ENCODE measurements around the gene CUX1. TPM values are rescaled to one million over a fixed set of nuclear protein-coding genes. Genes with fewer than 3 reads are reported as not detected.

The CUX1 gene
- total RNA-seq, 1 experiment from 2014 or later = 39.6 TPM

DNA sequence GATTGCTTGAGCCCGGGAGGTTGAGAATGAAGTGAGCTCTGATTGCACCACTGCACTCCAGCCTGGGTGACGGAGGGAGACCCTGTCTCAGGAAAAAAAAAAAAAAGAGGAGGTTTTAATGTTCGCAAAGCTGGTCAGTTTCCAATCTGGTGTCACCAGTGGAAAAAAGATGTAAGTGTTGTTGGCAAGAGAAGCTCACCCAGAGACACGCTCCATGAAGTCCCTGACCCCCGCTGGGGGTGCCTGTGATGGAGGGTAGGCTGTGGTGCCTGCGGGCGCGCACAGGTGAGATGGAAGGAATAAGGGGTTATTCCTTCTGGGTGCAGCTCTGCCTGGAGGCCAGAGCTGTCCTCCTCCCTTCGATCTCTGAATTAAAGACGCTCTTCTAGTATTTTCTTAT lies 122.7 kb downstream of the CUX1 start:
- Histone ChIP-seq H3K79me2 (ENCODE audit: low read length) (peaks cover 54% of the 10 kb centered on the region), H3K4me1 (ENCODE audit: insufficient read depth, low read length) (peaks cover 37% of the 10 kb centered on the region), H3K9me3 (ENCODE audit: low read length) (no peaks in the 10 kb centered on the region), H4K20me1 (ENCODE audit: low read length) (no peaks in the 10 kb centered on the region), H3K27me3 (ENCODE audit: low read length) (no peaks in the 10 kb centered on the region), H3K4me3 (ENCODE audit: low read length) (no peak overlapping the region), H2AFZ (ENCODE audit: low read length) (no peak overlapping the region), H3K27ac (ENCODE audit: low read length) (peak overlapping the region; percentile 98; the same call in 1 of the 2 replicates), H3K36me3 (ENCODE audit: low read depth, low read length) (peaks cover 4% of the 10 kb centered on the region; the same call in 1 of the 2 replicates), H3K9me2 (replicated peaks; ENCODE audit: low read length) (no peaks in the 10 kb centered on the region), H3F3A (ENCODE audit: low read length, unreplicated experiment) (peaks cover 5% of the 10 kb centered on the region), H3K4me2 (ENCODE audit: low read length) (no peak overlapping the region), H3K9ac (ENCODE audit: low read length) (no peak overlapping the region)
- no peak for DNase-seq
- intact Hi-C loops (cut with micrococcal nuclease) = loop anchor here (5.0 kb wide), 1 partner anchor 182 kb away; no protein-coding TSS in a partner anchor
- POLR2A ChIA-PET (ENCODE audit: unreplicated experiment) = no interaction called here
- BruUV-seq (replicated peaks) = no TSS peak
- no peak for ATAC-seq
- CTCF ChIA-PET = interaction anchor here (0.5 kb wide), 1 partner anchor 100 kb away, joined by 3 read pairs; no protein-coding TSS in a partner anchor
- no peak for TF ChIP-seq EZH2phosphoT487 (IDR thresholded peaks at IDR 0.05; ENCODE audit: borderline replicate concordance, low read length)
- TF ChIP-seq EZH2 (IDR thresholded peaks at IDR 0.05; ENCODE audit: low read length, unreplicated experiment) = no peak
- no peak for TF ChIP-seq CTCF (conservative IDR thresholded peaks at IDR 0.05; ENCODE audit: low read depth, low read length)

GRCh38 chr7:101940830-101941229 lies 123.4 kb downstream of the CUX1 start:
- Histone ChIP-seq H3K9ac (ENCODE audit: low read length) (peak overlapping the region; percentile 90), H3K4me3 (ENCODE audit: low read length) (no peak overlapping the region), H3K9me2 (replicated peaks; ENCODE audit: low read length) (no peaks in the 10 kb centered on the region), H3K4me1 (ENCODE audit: insufficient read depth, low read length) (peaks cover 37% of the 10 kb centered on the region), H3K36me3 (ENCODE audit: low read depth, low read length) (peaks cover 4% of the 10 kb centered on the region; the same call in 1 of the 2 replicates), H3K79me2 (ENCODE audit: low read length) (peaks cover 61% of the 10 kb centered on the region), H3K27me3 (ENCODE audit: low read length) (no peaks in the 10 kb centered on the region), H3K9me3 (ENCODE audit: low read length) (no peaks in the 10 kb centered on the region), H2AFZ (ENCODE audit: low read length) (no peak overlapping the region), H4K20me1 (ENCODE audit: low read length) (no peaks in the 10 kb centered on the region), H3K4me2 (ENCODE audit: low read length) (peak overlapping the region; percentile 74), H3K27ac (ENCODE audit: low read length) (peak overlapping the region; percentile 98), H3F3A (ENCODE audit: low read length, unreplicated experiment) (peaks cover 5% of the 10 kb centered on the region)
- no peak for TF ChIP-seq CTCF (conservative IDR thresholded peaks at IDR 0.05; ENCODE audit: low read depth, low read length)
- intact Hi-C loops (cut with micrococcal nuclease) = loop anchor here (5.0 kb wide), 1 partner anchor 181 kb away; no protein-coding TSS in a partner anchor
- DNase-seq (no peak), ATAC-seq (no peak)
- BruUV-seq (replicated peaks) = no TSS peak
- POLR2A ChIA-PET (ENCODE audit: unreplicated experiment) = no interaction called here
- CTCF ChIA-PET = interaction anchor here (0.5 kb wide), 1 partner anchor 101 kb away, joined by 3 read pairs; no protein-coding TSS in a partner anchor
